Lower lobe of right lung (tissue), 2 donors: ENCODE data around the gene MDGA2. TPM values are rescaled to one million over a fixed set of nuclear protein-coding genes. Genes with fewer than 3 reads are reported as not detected.

ENCODE experiments used
- ATAC-seq, 2 donors: fragments of 200-7000 bp; cut with Tn5 transposase; one replicate each; pipeline ENCODE4 v1.9.1; 2020 to 2022; ENCODE audit warnings: mild to moderate bottlenecking in 2 of 2, moderate library complexity in 2 of 2
- DNase-seq: peaks from one replicate; pipeline ENCODE4 v3.0.0-alpha.2; 2020
- H3K27ac ChIP-seq: fragments of 200-600 bp; one replicate; pipeline ENCODE4 v1.8.0; 2022
- H3K27me3 ChIP-seq: fragments of 200-600 bp; one replicate; pipeline ENCODE4 v1.8.0; 2022; ENCODE audit warnings: low read depth
- H3K36me3 ChIP-seq: fragments of 200-600 bp; one replicate; pipeline ENCODE4 v1.8.0; 2022; ENCODE audit warnings: mild to moderate bottlenecking
- H3K4me1 ChIP-seq: fragments of 200-600 bp; one replicate; pipeline ENCODE4 v1.8.0; 2022
- H3K4me3 ChIP-seq: fragments of 200-600 bp; one replicate; pipeline ENCODE4 v1.8.0; 2022; ENCODE audit warnings: mild to moderate bottlenecking
- H3K9me3 ChIP-seq: fragments of 200-600 bp; one replicate; pipeline ENCODE4 v1.8.0; 2022
- intact Hi-C: fragments of 100-400 bp; cut with DNase I; formaldehyde crosslinking; loops from one replicate; pipeline ENCODE4 v1.11.0; 2022
- total RNA-seq: library from RNA; stranded (reverse); fragmentation: NEBNext Ultra II Directional; extraction: Animal tissue kit (Norgen Biotek cat#: 25700); gene quantifications from one replicate; pipeline ENCODE4 v1.2.1, GENCODE V29; 2021
- TF ChIP-seq, protein P1 (sequence below): fragments of 200-600 bp; IDR thresholded peaks from one replicate; pipeline ENCODE4 v1.8.0; 2022; ENCODE audit warnings: antibody characterized with exemption, mild to moderate bottlenecking
- donor health status: DM: no; HTN: yes; CAD: no; lungs with severe emphysema.

Gene MDGA2
- total RNA-seq, 1 donor from 2014 or later = 0.24 TPM

DNA sequence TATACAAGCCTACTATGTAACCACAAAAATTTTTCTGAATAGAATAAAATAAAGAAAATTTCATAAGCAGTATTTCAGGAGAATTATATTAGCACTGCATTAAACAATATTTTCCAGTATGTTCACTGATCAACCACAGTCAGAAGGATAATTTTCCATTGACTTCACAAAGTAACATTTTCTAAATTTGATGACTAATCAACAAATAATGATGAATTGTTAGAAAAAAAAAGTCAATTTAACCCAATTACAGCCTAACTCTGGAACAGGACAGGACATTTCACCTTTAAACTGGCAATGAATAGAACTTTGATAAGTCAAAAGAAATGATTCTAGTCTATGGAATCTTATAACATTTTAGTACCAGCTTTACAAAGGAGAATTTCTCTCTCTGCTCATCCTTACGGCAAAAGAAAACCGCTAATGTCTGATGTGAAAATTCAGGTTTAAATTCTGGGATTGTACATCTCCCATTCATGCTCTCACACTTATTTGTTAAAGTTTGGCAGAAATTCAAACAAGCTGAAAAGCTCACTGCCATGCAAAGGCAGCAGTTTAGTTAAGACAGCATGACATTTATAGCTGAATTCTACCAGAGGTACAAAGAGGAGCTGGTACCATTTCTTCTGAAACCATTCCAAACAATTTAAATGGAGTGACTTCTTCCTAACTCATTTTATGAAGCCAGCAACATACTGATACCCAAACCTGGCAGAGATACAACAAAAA is 84.5 kb downstream of the MDGA2 start:
- no peaks in the 10 kb centered on the region for H3K4me1 ChIP-seq
- H3K36me3 ChIP-seq = no peaks in the 10 kb centered on the region
- H3K4me3 ChIP-seq = no peak overlapping the region
- H3K27me3 ChIP-seq = no peaks in the 10 kb centered on the region
- TF ChIP-seq, protein P1, sequence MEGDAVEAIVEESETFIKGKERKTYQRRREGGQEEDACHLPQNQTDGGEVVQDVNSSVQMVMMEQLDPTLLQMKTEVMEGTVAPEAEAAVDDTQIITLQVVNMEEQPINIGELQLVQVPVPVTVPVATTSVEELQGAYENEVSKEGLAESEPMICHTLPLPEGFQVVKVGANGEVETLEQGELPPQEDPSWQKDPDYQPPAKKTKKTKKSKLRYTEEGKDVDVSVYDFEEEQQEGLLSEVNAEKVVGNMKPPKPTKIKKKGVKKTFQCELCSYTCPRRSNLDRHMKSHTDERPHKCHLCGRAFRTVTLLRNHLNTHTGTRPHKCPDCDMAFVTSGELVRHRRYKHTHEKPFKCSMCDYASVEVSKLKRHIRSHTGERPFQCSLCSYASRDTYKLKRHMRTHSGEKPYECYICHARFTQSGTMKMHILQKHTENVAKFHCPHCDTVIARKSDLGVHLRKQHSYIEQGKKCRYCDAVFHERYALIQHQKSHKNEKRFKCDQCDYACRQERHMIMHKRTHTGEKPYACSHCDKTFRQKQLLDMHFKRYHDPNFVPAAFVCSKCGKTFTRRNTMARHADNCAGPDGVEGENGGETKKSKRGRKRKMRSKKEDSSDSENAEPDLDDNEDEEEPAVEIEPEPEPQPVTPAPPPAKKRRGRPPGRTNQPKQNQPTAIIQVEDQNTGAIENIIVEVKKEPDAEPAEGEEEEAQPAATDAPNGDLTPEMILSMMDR = no peak
- ATAC-seq = no peak
- no peak for DNase-seq
- intact Hi-C loops = no loop called here
- no peak overlapping the region for H3K27ac ChIP-seq
- no peaks in the 10 kb centered on the region for H3K9me3 ChIP-seq

DNA sequence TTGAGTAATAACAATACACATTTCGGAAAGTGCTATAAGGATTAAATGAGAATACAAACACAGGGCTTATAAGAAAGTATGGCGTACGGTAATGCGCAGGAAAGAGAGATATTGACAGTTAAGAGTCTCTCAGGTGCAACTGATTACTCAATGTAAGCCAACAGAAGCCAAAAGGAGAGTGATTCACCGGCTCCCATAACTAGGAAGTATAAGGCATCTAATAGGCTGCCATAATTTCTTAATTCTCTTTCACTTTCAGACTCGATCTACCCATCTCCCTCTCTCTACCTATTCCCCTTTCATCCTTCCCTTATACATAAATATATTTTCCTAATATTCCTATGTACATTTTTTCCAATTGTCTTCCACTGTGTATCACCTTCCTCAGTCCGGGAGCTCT is 90.0 kb downstream of the MDGA2 start:
- H3K27ac ChIP-seq = no peak overlapping the region
- no peaks in the 10 kb centered on the region for H3K4me1 ChIP-seq
- DNase-seq (no peak), ATAC-seq (no peak)
- H3K4me3 ChIP-seq = no peak overlapping the region
- intact Hi-C loops = no loop called here
- TF ChIP-seq, protein P1 = no peak
- H3K9me3 ChIP-seq = no peaks in the 10 kb centered on the region
- no peaks in the 10 kb centered on the region for H3K27me3 ChIP-seq
- H3K36me3 ChIP-seq = no peaks in the 10 kb centered on the region

DNA sequence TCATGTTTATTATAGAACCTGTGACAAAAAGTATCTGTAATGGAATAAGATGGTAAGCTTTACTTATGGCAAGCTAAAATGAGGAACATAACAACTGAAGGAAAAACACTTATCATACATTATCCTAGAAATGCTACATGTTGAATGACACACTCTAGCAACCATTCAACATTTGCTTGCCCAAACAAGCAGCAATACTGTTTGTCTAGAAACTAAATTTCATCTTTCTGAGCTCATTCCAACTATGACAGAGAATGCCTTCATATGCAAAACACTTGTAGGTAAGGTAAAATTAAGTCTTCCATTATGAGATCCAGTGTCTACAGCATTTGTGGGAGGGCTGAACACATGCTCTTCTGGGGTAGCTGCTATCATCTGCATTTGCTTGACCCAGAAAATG is 108.1 kb downstream of the MDGA2 start:
- no peak overlapping the region for H3K27ac ChIP-seq
- ATAC-seq (no peak), DNase-seq (no peak)
- H3K4me3 ChIP-seq = no peak overlapping the region
- no peaks in the 10 kb centered on the region for H3K36me3 ChIP-seq
- no peaks in the 10 kb centered on the region for H3K27me3 ChIP-seq
- no peaks in the 10 kb centered on the region for H3K9me3 ChIP-seq
- TF ChIP-seq, protein P1 = no peak
- intact Hi-C loops = no loop called here
- H3K4me1 ChIP-seq = no peaks in the 10 kb centered on the region

DNA sequence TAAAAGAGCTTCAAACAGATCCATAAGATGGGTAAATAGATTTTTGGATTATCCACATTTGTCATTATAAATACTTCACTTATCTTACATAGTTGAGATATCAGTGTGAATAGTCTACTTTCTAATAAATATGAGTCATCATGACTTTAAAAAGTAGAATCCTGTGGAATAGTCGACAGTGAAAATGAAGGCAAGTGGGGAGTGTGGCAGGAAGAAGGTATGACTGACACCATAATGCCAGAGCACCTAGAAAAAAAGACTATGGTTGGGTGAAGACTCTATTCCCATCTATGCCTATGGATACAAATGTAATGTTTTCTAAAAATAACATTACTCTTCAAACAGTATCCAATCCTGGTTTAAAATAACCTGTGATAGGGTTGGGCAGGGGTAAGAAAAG is 117.5 kb downstream of the MDGA2 start:
- TF ChIP-seq, protein P1 = no peak
- Histone ChIP-seq H3K9me3 (no peaks in the 10 kb centered on the region), H3K4me1 (no peaks in the 10 kb centered on the region), H3K36me3 (no peaks in the 10 kb centered on the region), H3K27me3 (no peaks in the 10 kb centered on the region), H3K4me3 (no peak overlapping the region), H3K27ac (no peak overlapping the region)
- no peak for ATAC-seq
- intact Hi-C loops = no loop called here
- DNase-seq = no peak

DNA sequence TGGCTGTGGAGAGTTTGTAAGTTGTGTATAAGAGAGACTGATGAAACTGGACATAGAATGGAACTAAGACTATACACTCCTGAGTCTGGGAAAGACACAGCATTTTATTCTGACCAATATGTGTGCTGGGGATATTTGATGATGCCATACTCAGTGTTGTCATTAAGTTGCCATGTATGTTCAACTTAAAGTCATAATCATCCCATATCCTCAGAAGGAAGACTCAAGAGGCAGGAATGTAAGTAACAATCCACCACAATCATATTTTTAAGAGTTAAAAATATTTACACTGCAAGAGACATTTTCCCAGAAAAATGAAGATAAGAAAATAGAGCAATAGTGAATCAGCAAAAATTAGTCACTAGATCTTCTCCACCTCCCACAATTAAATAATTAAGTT is 120.1 kb downstream of the MDGA2 start:
- Histone ChIP-seq H3K4me1 (no peaks in the 10 kb centered on the region), H3K27ac (no peak overlapping the region), H3K36me3 (no peaks in the 10 kb centered on the region), H3K4me3 (no peak overlapping the region), H3K9me3 (no peaks in the 10 kb centered on the region), H3K27me3 (no peaks in the 10 kb centered on the region)
- DNase-seq (no peak), ATAC-seq (no peak)
- intact Hi-C loops = no loop called here
- TF ChIP-seq, protein P1 = no peak
